Suppressor macrophage treated with lipopolysaccharide for 4 hours (primary cell): Measurements from ENCODE around the gene OPN1SW.

Experiments used
- DNase-seq: peaks from one replicate; pipeline ENCODE4 v3.0.0-alpha.2; 2020

OPN1SW gene

DNA sequence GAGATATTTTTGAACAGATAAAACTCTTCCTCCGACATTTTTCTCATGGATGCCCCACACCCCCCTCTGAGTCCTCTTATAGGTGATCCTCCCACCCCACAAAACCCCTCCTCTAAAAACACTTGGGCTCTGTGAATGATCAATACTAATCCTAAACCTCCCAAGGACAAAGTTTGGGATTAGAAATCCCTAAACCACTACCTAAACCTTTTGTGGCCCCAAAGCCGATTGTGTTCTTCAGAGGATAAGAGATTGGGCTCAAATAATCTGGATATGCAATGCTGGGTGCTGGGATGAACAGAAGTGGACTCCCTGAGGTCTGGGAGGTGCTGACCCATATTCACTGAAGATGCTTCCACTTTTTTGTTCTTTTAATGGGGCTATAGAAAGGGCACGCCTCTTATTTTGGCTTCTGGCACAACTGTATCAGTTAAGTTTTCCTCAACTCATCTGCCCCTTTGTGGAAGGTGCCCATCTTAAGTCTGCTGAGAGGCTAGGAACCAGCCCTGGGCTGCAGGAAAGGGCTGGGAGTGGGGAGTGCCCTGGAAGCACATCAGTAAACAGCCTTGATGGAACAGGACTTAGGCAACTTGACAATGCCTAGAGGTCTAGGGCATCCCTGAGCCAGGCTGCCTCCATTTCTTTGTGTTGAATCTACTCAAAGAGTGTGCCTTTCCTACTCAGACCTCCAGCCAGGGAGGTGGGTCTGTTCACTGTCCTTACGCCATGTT, at the start of gene OPN1SW:
TSS of gene OPN1SW (minus strand) at position 51 of the 731 bp plus-strand sequence. CDS start at position 38, 13 bp downstream.
- DNase-seq: no peak

GRCh38 chr7:128821724-128822123, 46.1 kb upstream of the OPN1SW start:
- no peak for DNase-seq

- DNase-seq: no peak
Observed at GRCh38 chr7:128818694-128819093, 43.1 kb upstream of the OPN1SW start.

DNA sequence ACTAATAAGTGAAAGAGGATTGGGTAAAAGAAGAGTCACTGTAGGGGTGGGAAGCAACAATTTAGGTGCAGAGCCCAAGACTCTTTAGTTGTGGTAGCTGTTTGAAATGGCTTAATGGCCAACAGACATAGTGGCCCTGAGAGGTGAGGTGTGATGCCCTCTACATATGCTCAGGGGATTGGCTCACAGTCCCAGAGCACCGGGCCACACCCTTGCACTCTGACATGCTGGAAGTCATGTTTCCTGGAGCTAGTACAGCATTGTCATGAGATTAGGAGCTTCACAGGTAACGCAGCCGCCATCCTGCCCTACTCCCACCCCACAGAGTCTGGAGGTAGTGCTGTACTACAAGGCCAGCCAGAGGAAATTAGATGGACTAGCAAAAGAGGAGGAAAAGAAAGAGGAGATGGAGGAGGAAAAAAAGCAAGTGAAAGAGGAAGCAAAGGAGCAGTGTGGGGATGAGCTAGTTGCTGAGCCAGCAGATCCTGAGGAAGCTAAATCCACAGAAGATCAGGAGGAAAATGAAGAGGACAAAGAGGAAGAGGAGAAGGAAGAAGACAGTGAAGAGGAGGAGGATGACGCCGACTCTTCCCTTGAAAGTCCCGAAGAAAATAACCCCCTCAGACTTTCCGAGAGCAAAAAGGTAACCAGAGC, 39.8 kb upstream of the OPN1SW start:
- peak; percentile 43 for DNase-seq

GRCh38 chr7:128814499-128814898, 38.9 kb upstream of the OPN1SW start:
- DNase-seq: no peak

GRCh38 chr7:128812514-128813168, 37.0 kb upstream of the OPN1SW start:
- peak; percentile 46 for DNase-seq

DNA sequence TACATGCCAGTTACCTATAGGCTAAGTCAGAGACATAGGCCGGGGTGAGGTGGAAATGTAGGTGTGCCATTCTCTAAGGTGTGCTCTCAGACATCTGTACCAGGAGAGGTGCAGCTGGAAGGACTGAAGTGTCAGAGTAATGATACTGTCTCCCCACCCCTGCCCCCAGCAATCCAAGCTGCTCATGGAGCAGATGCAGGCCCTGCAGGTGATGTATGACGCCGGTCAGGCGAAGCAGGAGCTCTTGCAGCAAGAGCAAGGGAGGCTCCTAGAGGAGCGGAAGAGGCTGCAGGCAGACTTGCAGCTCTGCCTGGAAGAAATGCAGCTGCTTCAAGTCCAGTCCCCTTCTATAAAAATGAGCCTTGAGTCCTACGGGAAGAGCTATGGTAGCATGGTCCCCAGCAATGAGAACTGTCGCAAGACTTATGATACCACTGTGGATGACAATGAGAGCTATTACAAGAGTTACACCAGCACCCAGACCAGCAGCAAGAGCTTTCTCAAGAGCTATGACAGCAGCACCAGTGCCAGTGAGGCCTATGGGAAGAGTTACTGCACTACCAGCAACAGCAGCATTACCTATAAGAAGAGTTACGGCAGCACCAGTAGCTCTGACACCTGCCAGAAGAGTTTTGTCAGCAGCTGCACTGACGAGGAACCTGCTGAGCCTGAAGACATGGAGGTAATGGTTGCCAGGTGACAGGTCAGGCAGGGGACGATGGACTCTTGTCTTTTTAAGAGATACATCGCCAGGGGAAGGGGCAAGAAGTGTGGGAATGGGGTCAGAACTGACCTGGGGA, 36.2 kb upstream of the OPN1SW start:
- DNase-seq: no peak

GRCh38 chr7:128810997-128811396, 35.4 kb upstream of the OPN1SW start:
- DNase-seq: no peak

- no peak for DNase-seq
Observed at GRCh38 chr7:128810473-128810872, 34.9 kb upstream of the OPN1SW start.

GRCh38 chr7:128809363-128809762, 33.8 kb upstream of the OPN1SW start:
- DNase-seq: no peak

DNA sequence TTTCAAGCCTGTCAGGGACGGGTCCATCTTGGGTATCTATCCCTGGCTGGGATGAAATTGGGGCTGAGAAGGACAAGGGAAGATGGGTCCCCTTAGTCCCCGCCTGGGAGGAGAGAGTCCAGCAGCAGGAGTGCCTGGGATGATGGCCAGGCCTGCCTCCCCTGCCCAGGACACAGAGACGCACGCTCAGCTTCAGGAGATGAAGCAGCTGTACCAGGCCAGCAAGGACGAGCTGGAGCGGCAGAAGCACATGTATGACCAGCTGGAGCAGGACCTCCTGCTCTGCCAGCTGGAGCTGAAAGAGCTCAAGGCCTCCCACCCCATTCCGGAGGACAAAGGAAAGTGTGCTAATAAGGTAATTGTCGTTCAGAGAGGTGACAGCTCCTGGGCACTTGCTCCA, 31.6 kb upstream of the OPN1SW start:
- DNase-seq: no peak

- no peak for DNase-seq
Observed at GRCh38 chr7:128805225-128805624, 29.6 kb upstream of the OPN1SW start.

DNA sequence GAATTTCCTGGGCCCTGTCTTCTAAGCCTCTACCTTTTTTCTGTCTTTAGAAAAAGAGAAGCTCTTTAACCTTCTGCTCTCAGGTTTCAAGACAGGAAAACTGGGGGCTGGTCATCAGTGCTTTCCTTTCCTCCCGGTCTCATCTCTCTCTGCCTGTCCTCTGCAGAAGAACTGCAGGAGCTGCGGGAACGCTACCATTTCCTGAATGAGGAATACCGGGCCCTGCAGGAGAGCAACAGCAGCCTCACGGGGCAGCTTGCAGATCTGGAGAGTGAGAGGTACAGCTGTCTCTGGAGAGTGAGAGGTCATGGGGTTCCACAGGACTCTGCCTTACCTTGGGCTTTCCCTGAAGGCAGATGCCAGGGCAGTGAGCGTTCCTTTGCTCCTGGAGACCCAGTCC, 28.9 kb upstream of the OPN1SW start:
- DNase-seq: no peak

- DNase-seq: no peak
Observed at GRCh38 chr7:128801667-128802418, 26.2 kb upstream of the OPN1SW start.

DNA sequence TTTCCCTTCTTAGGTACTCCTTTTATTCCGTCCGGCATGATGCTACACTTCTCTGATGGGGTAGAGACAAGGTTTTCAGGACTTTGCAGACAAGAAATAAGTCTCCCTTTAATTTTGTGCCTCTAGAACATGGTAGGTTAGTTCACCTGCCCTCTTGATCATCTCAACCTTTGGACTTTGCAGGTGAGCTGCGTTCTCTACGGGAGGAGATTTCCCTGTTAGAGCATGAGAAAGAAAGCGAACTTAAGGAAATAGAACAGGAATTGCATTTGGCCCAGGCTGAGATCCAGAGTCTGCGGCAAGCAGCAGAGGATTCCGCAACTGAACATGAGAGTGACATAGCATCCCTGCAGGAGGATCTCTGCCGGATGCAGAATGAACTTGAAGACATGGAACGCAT, 25.4 kb upstream of the OPN1SW start:
- no peak for DNase-seq

- no peak for DNase-seq
Observed at GRCh38 chr7:128800567-128800966, 25.0 kb upstream of the OPN1SW start.

- DNase-seq: peak; percentile 18
Observed at GRCh38 chr7:128799451-128799850, 23.9 kb upstream of the OPN1SW start.

- DNase-seq: peak; percentile 27
Observed at GRCh38 chr7:128796327-128796726, 20.7 kb upstream of the OPN1SW start.

DNA sequence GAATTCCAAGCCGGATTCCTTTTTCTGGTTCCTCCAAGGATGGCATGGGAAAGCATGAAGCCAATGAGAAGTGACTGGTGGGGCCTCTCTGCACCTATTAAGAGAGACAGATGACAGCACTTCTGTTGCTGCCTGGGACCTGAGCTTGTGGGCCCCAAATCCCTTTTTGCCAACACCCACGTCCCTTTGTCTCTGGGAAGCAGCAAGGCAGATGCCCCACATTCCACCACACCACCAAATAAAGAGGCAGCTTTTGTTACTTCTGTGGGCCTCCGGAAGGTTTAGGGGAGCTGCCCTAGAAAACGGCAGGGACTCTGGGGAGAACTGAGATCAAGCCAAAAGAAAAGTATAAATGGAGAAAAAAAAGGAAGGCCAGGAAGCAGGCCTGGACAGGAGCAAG, 19.5 kb upstream of the OPN1SW start:
- no peak for DNase-seq

DNA sequence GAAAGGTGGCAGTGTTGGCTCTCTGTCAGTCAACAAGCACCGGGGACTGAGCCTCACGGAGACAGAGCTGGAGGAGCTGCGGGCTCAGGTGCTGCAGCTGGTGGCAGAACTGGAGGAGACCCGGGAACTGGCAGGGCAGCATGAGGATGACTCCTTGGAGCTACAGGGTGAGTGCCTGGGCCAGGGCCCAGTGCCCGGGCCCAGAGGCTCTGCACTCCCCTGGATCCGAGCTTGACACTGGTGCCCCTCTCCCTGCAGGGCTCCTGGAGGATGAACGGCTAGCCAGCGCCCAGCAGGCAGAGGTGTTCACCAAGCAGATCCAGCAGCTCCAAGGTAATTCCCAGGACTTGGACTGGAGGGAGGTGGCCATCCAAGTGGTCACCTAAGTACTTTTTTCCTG, 18.8 kb upstream of the OPN1SW start:
- DNase-seq: no peak

GRCh38 chr7:128794020-128794419, 18.4 kb upstream of the OPN1SW start:
- DNase-seq: no peak

- no peak for DNase-seq
Observed at GRCh38 chr7:128793181-128793547, 17.6 kb upstream of the OPN1SW start.
